K562 (cell line): ENCODE data around the gene CECR2. TPM values are rescaled to one million over a fixed set of nuclear protein-coding genes. Genes with fewer than 3 reads are reported as not detected.

ENCODE experiments used
- CEBPB ChIP-seq: fragments of 450-650 bp; IDR thresholded peaks from 2 replicates; pipeline ENCODE4 v1.6.1; 2016; ENCODE audit warnings: missing genetic modification characterization, missing compliant biosample characterization
- CTBP1 ChIP-seq: fragments of 450-650 bp; IDR thresholded peaks from 2 replicates; pipeline ENCODE4 v1.6.1; 2016; ENCODE audit warnings: borderline replicate concordance
- FOSL1 ChIP-seq: fragments of 200-800 bp; sonication (Bioruptor generic); conservative IDR thresholded peaks from 2 replicates; pipeline ENCODE4 v1.6.1; 2016; ENCODE audit warnings: missing genetic modification characterization, missing compliant biosample characterization
- GABPB1 ChIP-seq: sonication (generic); formaldehyde crosslinking; IDR thresholded peaks from 2 replicates; pipeline ENCODE4 v1.8.0; 2022; ENCODE audit warnings: mild to moderate bottlenecking, missing genetic modification reagents
- KLF13 ChIP-seq: fragments of 450-650 bp; IDR thresholded peaks from 2 replicates; pipeline ENCODE4 v1.6.1; 2016; ENCODE audit warnings: missing genetic modification characterization, low read depth, mild to moderate bottlenecking, missing compliant biosample characterization, moderate library complexity, borderline replicate concordance
- MED1 ChIP-seq: sonication (generic); formaldehyde crosslinking; IDR thresholded peaks from 2 replicates; pipeline ENCODE4 v1.8.1; 2023; ENCODE audit warnings: missing genetic modification reagents, borderline replicate concordance
- MEIS2 ChIP-seq: fragments of 450-650 bp; IDR thresholded peaks from 2 replicates; pipeline ENCODE4 v1.6.1; 2014; ENCODE audit warnings: mild to moderate bottlenecking; ENCODE audit not compliant: partially characterized antibody
- NFIX ChIP-seq: fragments of 250-450 bp; sonication (Bioruptor Pico); IDR thresholded peaks from 2 replicates; pipeline ENCODE4 v1.4.0; 2020; ENCODE audit warnings: low read depth, mild to moderate bottlenecking, moderate library complexity
- NFRKB ChIP-seq: fragments of 450-650 bp; IDR thresholded peaks from 2 replicates; pipeline ENCODE4 v1.6.1; 2016; ENCODE audit warnings: low read depth
- PML ChIP-seq: IDR thresholded peaks from 2 replicates; pipeline ENCODE4 v1.6.1; 2012; ENCODE audit warnings: low read length, inconsistent platforms
- RERE ChIP-seq: sonication (generic); formaldehyde crosslinking; IDR thresholded peaks from 2 replicates; pipeline ENCODE4 v1.8.0; 2023; ENCODE audit warnings: missing genetic modification reagents, mild to moderate bottlenecking, borderline replicate concordance
- SOX6 ChIP-seq: fragments of 450-650 bp; IDR thresholded peaks from 2 replicates; pipeline ENCODE4 v1.6.1; 2014; ENCODE audit warnings: mild to moderate bottlenecking
- ZBTB11 ChIP-seq, 3 experiments: fragments of 200-800 bp in 1 of 3; fragments of 250-450 bp in 1 of 3; fragments of 450-650 bp in 1 of 3; sonication (Bioruptor Pico) in 1 of 3; sonication (Bioruptor generic) in 1 of 3; formaldehyde crosslinking in 1 of 3; IDR thresholded peaks; 2 replicates each; pipeline versions ENCODE4 v1.6.1 to v1.8.0; 2016 to 2022; ENCODE audit warnings: mild to moderate bottlenecking in 2 of 3, missing genetic modification characterization in 2 of 3, missing compliant biosample characterization in 1 of 3, moderate library complexity in 1 of 3
- ZNF121 ChIP-seq: sonication (generic); formaldehyde crosslinking; conservative IDR thresholded peaks from 2 replicates; pipeline ENCODE4 v1.8.0; 2022; ENCODE audit warnings: missing genetic modification reagents
- polyA plus RNA-seq, 8 experiments: library from polyadenylated mRNA; depleted of rRNA in 4 of 8; stranded (reverse) in 5 of 8; unstranded in 3 of 8; fragments of >200 nt; fragmentation: Nextera tagmentation in 2 of 8; fragmentation: Illumina TruSeq in 1 of 8; extraction: Ambion mirVana in 2 of 8; extraction: Trizol in 1 of 8; gene quantifications; 2 replicates each; pipeline versions ENCODE4 v1.2.1 to v1.2.3, GENCODE V29; 2011 to 2014; ENCODE audit warnings: inconsistent platforms in 1 of 8, missing spikeins in 1 of 8
- total RNA-seq, 7 experiments: library from RNA; depleted of rRNA in 6 of 7; stranded (reverse); fragments of >200 nt in 6 of 7; fragmentation: Illumina TruSeq in 2 of 7; extraction: Trizol in 2 of 7; gene quantifications; 2 replicates each; pipeline versions ENCODE4 v1.2.1 to v1.2.3, GENCODE V29; 2011 to 2021; ENCODE audit warnings: low replicate concordance in 1 of 7
- TF ChIP-seq, protein P1 (sequence below): fragments of 250-450 bp; sonication (Bioruptor Pico); IDR thresholded peaks from 2 replicates; pipeline ENCODE4 v1.9.0; 2021; ENCODE audit warnings: mild to moderate bottlenecking
- TF ChIP-seq, protein P2 (sequence below), 2 experiments: fragments of 150-350 bp in 1 of 2; IDR thresholded peaks; 2 replicates each; pipeline ENCODE4 v1.6.1; 2012 to 2016; ENCODE audit warnings: low read depth in 2 of 2, low read length in 2 of 2, mild to moderate bottlenecking in 1 of 2, moderate library complexity in 1 of 2

The CECR2 gene
- total and polyA plus RNA-seq, 9 of the 15 experiments (the other 6 are each of a cell fraction or from before 2014, with no cell fraction given) = 0.01 to 1.00 (median 0.27) TPM

GRCh38 chr22:17359501-17359900 lies 9.8 kb upstream of the CECR2 start (continued):
- TF ChIP-seq NFRKB (no peak), SOX6 (peak; percentile 65; the same call in 1 of the 2 replicates), NFIX (CRISPR knock-in tag) (no peak), RERE (CRISPR knock-in tag) (no peak), FOSL1 (tag) (peak; percentile 88), CTBP1 (peak; percentile 71), MED1 (CRISPR knock-in tag) (no peak), GABPB1 (CRISPR knock-in tag) (no peak), ZNF121 (CRISPR knock-in tag) (no peak), CEBPB (tag) (peak; percentile 47), PML (peak; percentile 32; the same call in 1 of the 2 replicates), KLF13 (no peak), MEIS2 (peak; percentile 97), ZBTB11 (CRISPR knock-in tag; IDR thresholded peaks at IDR 0.05) (no peak)
- TF ChIP-seq, protein P1, sequence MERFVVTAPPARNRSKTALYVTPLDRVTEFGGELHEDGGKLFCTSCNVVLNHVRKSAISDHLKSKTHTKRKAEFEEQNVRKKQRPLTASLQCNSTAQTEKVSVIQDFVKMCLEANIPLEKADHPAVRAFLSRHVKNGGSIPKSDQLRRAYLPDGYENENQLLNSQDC (CRISPR knock-in tag) = no peak
- TF ChIP-seq, protein P2, sequence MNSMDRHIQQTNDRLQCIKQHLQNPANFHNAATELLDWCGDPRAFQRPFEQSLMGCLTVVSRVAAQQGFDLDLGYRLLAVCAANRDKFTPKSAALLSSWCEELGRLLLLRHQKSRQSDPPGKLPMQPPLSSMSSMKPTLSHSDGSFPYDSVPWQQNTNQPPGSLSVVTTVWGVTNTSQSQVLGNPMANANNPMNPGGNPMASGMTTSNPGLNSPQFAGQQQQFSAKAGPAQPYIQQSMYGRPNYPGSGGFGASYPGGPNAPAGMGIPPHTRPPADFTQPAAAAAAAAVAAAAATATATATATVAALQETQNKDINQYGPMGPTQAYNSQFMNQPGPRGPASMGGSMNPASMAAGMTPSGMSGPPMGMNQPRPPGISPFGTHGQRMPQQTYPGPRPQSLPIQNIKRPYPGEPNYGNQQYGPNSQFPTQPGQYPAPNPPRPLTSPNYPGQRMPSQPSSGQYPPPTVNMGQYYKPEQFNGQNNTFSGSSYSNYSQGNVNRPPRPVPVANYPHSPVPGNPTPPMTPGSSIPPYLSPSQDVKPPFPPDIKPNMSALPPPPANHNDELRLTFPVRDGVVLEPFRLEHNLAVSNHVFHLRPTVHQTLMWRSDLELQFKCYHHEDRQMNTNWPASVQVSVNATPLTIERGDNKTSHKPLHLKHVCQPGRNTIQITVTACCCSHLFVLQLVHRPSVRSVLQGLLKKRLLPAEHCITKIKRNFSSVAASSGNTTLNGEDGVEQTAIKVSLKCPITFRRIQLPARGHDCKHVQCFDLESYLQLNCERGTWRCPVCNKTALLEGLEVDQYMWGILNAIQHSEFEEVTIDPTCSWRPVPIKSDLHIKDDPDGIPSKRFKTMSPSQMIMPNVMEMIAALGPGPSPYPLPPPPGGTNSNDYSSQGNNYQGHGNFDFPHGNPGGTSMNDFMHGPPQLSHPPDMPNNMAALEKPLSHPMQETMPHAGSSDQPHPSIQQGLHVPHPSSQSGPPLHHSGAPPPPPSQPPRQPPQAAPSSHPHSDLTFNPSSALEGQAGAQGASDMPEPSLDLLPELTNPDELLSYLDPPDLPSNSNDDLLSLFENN (IDR thresholded peaks at IDR 0.05; ENCODE audit: low read depth in 2 of 2, low read length in 2 of 2) = peak in 1 of 2 experiments; percentile 69; a peak in 2 of 4 replicates
